Panc1 (cell line): Measurements from ENCODE around the gene SFTPA1.

Experiments used
- CTCF ChIP-seq: fragments of 450-650 bp; IDR thresholded peaks from 2 replicates; pipeline ENCODE4 v1.5.1; 2017; ENCODE audit warnings: mild to moderate bottlenecking
- POLR2AphosphoS5 ChIP-seq: IDR thresholded peaks from 2 replicates; pipeline ENCODE4 v1.6.1; 2012; ENCODE audit warnings: mild to moderate bottlenecking, low read depth, low read length, moderate library complexity
- SIN3A ChIP-seq: IDR thresholded peaks from 2 replicates; pipeline ENCODE4 v1.6.1; 2012; ENCODE audit warnings: low read depth, mild to moderate bottlenecking, low read length, moderate library complexity, borderline replicate concordance; ENCODE audit not compliant: insufficient read depth
- TCF7L2 ChIP-seq: IDR thresholded peaks from 2 replicates; pipeline ENCODE4 v1.6.1; 2011; ENCODE audit warnings: mild to moderate bottlenecking, low read depth, low read length, inconsistent platforms
- TF ChIP-seq, protein P1 (sequence below), 2 experiments: IDR thresholded peaks; 2 replicates each; pipeline ENCODE4 v1.6.1; 2011 to 2012; ENCODE audit warnings: low read depth in 2 of 2, control low read depth in 1 of 2, low read length in 1 of 2, mild to moderate bottlenecking in 1 of 2, moderate library complexity in 1 of 2; ENCODE audit not compliant: insufficient read depth in 1 of 2

- TF ChIP-seq CTCF = no peak
- TF ChIP-seq POLR2AphosphoS5 = no peak
- no peak for TF ChIP-seq SIN3A
- TF ChIP-seq, protein P1, sequence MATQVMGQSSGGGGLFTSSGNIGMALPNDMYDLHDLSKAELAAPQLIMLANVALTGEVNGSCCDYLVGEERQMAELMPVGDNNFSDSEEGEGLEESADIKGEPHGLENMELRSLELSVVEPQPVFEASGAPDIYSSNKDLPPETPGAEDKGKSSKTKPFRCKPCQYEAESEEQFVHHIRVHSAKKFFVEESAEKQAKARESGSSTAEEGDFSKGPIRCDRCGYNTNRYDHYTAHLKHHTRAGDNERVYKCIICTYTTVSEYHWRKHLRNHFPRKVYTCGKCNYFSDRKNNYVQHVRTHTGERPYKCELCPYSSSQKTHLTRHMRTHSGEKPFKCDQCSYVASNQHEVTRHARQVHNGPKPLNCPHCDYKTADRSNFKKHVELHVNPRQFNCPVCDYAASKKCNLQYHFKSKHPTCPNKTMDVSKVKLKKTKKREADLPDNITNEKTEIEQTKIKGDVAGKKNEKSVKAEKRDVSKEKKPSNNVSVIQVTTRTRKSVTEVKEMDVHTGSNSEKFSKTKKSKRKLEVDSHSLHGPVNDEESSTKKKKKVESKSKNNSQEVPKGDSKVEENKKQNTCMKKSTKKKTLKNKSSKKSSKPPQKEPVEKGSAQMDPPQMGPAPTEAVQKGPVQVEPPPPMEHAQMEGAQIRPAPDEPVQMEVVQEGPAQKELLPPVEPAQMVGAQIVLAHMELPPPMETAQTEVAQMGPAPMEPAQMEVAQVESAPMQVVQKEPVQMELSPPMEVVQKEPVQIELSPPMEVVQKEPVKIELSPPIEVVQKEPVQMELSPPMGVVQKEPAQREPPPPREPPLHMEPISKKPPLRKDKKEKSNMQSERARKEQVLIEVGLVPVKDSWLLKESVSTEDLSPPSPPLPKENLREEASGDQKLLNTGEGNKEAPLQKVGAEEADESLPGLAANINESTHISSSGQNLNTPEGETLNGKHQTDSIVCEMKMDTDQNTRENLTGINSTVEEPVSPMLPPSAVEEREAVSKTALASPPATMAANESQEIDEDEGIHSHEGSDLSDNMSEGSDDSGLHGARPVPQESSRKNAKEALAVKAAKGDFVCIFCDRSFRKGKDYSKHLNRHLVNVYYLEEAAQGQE (IDR thresholded peaks at IDR 0.05; ENCODE audit: insufficient read depth in 1 of 2, low read depth in 2 of 2, low read length in 1 of 2) = no peak
- no peak for TF ChIP-seq TCF7L2
Observed at GRCh38 chr10:79628988-79629954, 18.5 kb downstream of the SFTPA1 start.
